ENCODE data around the gene ZNF865. TPM values are rescaled to one million over a fixed set of nuclear protein-coding genes. Genes with fewer than 3 reads are reported as not detected.

ZNF865 gene
- polyA plus RNA-seq, 1 donor from 2014 or later = 1.7 TPM

DNA sequence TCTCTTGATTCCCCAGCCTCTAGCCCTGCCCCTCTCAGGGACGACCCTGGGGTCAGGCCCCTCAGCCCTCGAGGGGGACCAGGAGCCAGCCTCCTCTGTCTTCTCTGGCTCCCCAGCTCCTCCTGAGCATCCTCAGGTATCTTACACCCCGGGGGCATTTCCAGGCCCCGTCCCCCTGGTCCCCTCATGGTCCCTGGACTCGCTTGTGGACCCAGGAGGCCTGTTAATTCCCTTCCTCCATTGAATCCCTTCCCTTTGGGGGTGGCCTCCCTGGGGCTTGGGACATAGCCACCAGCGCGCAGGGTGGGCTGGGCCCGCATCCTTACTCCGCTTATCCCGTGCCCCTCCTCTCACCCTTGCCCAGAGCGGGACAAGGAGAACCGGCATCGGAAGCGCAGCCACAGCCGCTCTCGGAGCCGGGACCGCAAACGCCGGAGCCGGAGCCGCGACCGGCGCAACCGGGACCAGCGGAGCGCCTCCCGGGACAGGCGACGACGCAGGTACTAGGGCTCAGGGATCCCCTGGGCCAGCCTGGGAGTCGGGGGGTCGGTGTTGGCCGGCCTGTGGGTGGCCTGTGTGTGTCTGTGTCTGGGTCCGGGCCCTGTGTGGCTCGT, 53.5 kb downstream of the ZNF865 start:
- TF ChIP-seq POLR2AphosphoS5 (IDR thresholded peaks at IDR 0.05) = no peak
- no peak for TF ChIP-seq EZH2 (IDR thresholded peaks at IDR 0.05; ENCODE audit: borderline replicate concordance, insufficient read depth, low read length, poor library complexity, severe bottlenecking)
- TF ChIP-seq RAD21 (conservative IDR thresholded peaks at IDR 0.05) = no peak
- no peak for TF ChIP-seq EP300 (conservative IDR thresholded peaks at IDR 0.05; ENCODE audit: poor library complexity, severe bottlenecking)
- TF ChIP-seq MXI1 (conservative IDR thresholded peaks at IDR 0.05; ENCODE audit: poor library complexity, severe bottlenecking) = no peak
- TF ChIP-seq, protein P1, sequence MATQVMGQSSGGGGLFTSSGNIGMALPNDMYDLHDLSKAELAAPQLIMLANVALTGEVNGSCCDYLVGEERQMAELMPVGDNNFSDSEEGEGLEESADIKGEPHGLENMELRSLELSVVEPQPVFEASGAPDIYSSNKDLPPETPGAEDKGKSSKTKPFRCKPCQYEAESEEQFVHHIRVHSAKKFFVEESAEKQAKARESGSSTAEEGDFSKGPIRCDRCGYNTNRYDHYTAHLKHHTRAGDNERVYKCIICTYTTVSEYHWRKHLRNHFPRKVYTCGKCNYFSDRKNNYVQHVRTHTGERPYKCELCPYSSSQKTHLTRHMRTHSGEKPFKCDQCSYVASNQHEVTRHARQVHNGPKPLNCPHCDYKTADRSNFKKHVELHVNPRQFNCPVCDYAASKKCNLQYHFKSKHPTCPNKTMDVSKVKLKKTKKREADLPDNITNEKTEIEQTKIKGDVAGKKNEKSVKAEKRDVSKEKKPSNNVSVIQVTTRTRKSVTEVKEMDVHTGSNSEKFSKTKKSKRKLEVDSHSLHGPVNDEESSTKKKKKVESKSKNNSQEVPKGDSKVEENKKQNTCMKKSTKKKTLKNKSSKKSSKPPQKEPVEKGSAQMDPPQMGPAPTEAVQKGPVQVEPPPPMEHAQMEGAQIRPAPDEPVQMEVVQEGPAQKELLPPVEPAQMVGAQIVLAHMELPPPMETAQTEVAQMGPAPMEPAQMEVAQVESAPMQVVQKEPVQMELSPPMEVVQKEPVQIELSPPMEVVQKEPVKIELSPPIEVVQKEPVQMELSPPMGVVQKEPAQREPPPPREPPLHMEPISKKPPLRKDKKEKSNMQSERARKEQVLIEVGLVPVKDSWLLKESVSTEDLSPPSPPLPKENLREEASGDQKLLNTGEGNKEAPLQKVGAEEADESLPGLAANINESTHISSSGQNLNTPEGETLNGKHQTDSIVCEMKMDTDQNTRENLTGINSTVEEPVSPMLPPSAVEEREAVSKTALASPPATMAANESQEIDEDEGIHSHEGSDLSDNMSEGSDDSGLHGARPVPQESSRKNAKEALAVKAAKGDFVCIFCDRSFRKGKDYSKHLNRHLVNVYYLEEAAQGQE (IDR thresholded peaks at IDR 0.05; ENCODE audit: borderline replicate concordance) = no peak
- TF ChIP-seq TAF1 (IDR thresholded peaks at IDR 0.05; ENCODE audit: low read depth) = no peak
- TF ChIP-seq, protein P2, sequence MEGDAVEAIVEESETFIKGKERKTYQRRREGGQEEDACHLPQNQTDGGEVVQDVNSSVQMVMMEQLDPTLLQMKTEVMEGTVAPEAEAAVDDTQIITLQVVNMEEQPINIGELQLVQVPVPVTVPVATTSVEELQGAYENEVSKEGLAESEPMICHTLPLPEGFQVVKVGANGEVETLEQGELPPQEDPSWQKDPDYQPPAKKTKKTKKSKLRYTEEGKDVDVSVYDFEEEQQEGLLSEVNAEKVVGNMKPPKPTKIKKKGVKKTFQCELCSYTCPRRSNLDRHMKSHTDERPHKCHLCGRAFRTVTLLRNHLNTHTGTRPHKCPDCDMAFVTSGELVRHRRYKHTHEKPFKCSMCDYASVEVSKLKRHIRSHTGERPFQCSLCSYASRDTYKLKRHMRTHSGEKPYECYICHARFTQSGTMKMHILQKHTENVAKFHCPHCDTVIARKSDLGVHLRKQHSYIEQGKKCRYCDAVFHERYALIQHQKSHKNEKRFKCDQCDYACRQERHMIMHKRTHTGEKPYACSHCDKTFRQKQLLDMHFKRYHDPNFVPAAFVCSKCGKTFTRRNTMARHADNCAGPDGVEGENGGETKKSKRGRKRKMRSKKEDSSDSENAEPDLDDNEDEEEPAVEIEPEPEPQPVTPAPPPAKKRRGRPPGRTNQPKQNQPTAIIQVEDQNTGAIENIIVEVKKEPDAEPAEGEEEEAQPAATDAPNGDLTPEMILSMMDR (IDR thresholded peaks at IDR 0.05; ENCODE audit: poor library complexity, severe bottlenecking) = no peak
- no peak for TF ChIP-seq SMC3 (conservative IDR thresholded peaks at IDR 0.05; ENCODE audit: poor library complexity)
- Histone ChIP-seq H3K79me2 (replicated peaks; ENCODE audit: insufficient read depth, low read length) (peaks cover 43% of the 10 kb centered on the region), H3K36me3 (ENCODE audit: insufficient read depth, low read length) (no peaks in the 10 kb centered on the region), H3K9me2 (ENCODE audit: insufficient read depth, low read length) (no peaks in the 10 kb centered on the region), H3K27ac (ENCODE audit: low read length) (no peak overlapping the region), H3K27me3 (ENCODE audit: insufficient read depth, low read depth, low read length) (no peaks in the 10 kb centered on the region), H4K20me1 (ENCODE audit: insufficient read depth) (peaks cover 42% of the 10 kb centered on the region), H3K9ac (ENCODE audit: low read length) (no peak overlapping the region), H3F3A (ENCODE audit: insufficient read depth, low read length, poor library complexity, severe bottlenecking) (no peaks in the 10 kb centered on the region), H2AFZ (ENCODE audit: low read depth, low read length) (no peak overlapping the region), H3K4me3 (ENCODE audit: low read length) (no peak overlapping the region), H3K9me3 (ENCODE audit: low read length) (no peaks in the 10 kb centered on the region), H3K4me2 (ENCODE audit: low read length) (no peak overlapping the region)

DNA sequence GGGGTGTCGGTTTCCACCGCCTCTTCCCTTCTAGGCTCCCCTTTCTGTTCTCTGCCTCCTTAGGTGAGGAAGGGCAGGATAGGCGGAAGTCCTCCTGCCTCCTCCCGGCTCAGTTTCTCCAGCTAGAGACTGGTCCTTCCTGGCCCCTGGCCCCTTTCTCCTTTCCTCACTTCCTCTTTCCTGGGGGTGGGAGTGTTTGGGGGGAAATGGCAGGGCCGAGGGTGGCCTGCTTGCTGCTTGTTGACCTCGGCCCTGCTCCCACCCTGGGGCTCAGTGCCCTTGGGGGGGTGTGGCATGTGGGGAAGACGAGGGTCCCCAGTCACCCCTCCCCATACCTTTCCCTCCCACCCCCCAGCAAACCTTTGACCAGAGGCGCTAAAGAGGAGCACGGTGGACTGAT, 54.4 kb downstream of the ZNF865 start:
- Histone ChIP-seq H3K9me2 (ENCODE audit: insufficient read depth, low read length) (no peaks in the 10 kb centered on the region), H3K36me3 (ENCODE audit: insufficient read depth, low read length) (no peaks in the 10 kb centered on the region), H3F3A (ENCODE audit: insufficient read depth, low read length, poor library complexity, severe bottlenecking) (no peaks in the 10 kb centered on the region), H4K20me1 (ENCODE audit: insufficient read depth) (peaks cover 42% of the 10 kb centered on the region), H3K27me3 (ENCODE audit: insufficient read depth, low read depth, low read length) (no peaks in the 10 kb centered on the region), H3K27ac (ENCODE audit: low read length) (no peak overlapping the region), H2AFZ (ENCODE audit: low read depth, low read length) (no peak overlapping the region), H3K9me3 (ENCODE audit: low read length) (no peaks in the 10 kb centered on the region), H3K4me3 (ENCODE audit: low read length) (no peak overlapping the region), H3K9ac (ENCODE audit: low read length) (no peak overlapping the region), H3K4me2 (ENCODE audit: low read length) (no peak overlapping the region), H3K79me2 (replicated peaks; ENCODE audit: insufficient read depth, low read length) (peaks cover 43% of the 10 kb centered on the region)
- TF ChIP-seq EP300 (conservative IDR thresholded peaks at IDR 0.05; ENCODE audit: poor library complexity, severe bottlenecking) = no peak
- TF ChIP-seq, protein P1 (IDR thresholded peaks at IDR 0.05; ENCODE audit: borderline replicate concordance) = no peak
- no peak for TF ChIP-seq TAF1 (IDR thresholded peaks at IDR 0.05; ENCODE audit: low read depth)
